Measurements from ENCODE around the gene SOX11. TPM values are rescaled to one million over a fixed set of nuclear protein-coding genes. Genes with fewer than 3 reads are reported as not detected.

Gene SOX11
- polyA plus RNA-seq, 1 donor from 2014 or later = 146 TPM

- Histone ChIP-seq H3K4me3 (ENCODE audit: low read length) (peak overlapping the region; percentile 95), H2AFZ (ENCODE audit: low read depth, low read length) (peak overlapping the region; percentile 34), H4K20me1 (ENCODE audit: insufficient read depth) (peaks cover 31% of the 10 kb centered on the region), H3K36me3 (ENCODE audit: insufficient read depth, low read length) (peaks cover 9% of the 10 kb centered on the region), H3F3A (ENCODE audit: insufficient read depth, low read length, poor library complexity, severe bottlenecking) (peaks cover 16% of the 10 kb centered on the region), H3K9me2 (ENCODE audit: insufficient read depth, low read length) (no peaks in the 10 kb centered on the region), H3K27ac (ENCODE audit: low read length) (peak overlapping the region; percentile 99), H3K79me2 (replicated peaks; ENCODE audit: insufficient read depth, low read length) (peaks cover 69% of the 10 kb centered on the region), H3K4me2 (ENCODE audit: low read length) (peak overlapping the region; percentile 77), H3K27me3 (ENCODE audit: insufficient read depth, low read depth, low read length) (no peaks in the 10 kb centered on the region), H3K9me3 (ENCODE audit: low read length) (no peaks in the 10 kb centered on the region), H3K9ac (ENCODE audit: low read length) (peak overlapping the region; percentile 98)
- no peak for TF ChIP-seq POLR2AphosphoS5 (IDR thresholded peaks at IDR 0.05)
- peak; percentile 6 for TF ChIP-seq TAF1 (IDR thresholded peaks at IDR 0.05; ENCODE audit: low read depth)
- TF ChIP-seq RAD21 (conservative IDR thresholded peaks at IDR 0.05) = no peak
- no peak for TF ChIP-seq EZH2 (IDR thresholded peaks at IDR 0.05; ENCODE audit: borderline replicate concordance, insufficient read depth, low read length, poor library complexity, severe bottlenecking)
- TF ChIP-seq SMC3 (conservative IDR thresholded peaks at IDR 0.05; ENCODE audit: poor library complexity) = no peak
- TF ChIP-seq, protein P1, sequence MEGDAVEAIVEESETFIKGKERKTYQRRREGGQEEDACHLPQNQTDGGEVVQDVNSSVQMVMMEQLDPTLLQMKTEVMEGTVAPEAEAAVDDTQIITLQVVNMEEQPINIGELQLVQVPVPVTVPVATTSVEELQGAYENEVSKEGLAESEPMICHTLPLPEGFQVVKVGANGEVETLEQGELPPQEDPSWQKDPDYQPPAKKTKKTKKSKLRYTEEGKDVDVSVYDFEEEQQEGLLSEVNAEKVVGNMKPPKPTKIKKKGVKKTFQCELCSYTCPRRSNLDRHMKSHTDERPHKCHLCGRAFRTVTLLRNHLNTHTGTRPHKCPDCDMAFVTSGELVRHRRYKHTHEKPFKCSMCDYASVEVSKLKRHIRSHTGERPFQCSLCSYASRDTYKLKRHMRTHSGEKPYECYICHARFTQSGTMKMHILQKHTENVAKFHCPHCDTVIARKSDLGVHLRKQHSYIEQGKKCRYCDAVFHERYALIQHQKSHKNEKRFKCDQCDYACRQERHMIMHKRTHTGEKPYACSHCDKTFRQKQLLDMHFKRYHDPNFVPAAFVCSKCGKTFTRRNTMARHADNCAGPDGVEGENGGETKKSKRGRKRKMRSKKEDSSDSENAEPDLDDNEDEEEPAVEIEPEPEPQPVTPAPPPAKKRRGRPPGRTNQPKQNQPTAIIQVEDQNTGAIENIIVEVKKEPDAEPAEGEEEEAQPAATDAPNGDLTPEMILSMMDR (IDR thresholded peaks at IDR 0.05; ENCODE audit: poor library complexity, severe bottlenecking) = no peak
- TF ChIP-seq MXI1 (conservative IDR thresholded peaks at IDR 0.05; ENCODE audit: poor library complexity, severe bottlenecking) = no peak
- no peak for TF ChIP-seq EP300 (conservative IDR thresholded peaks at IDR 0.05; ENCODE audit: poor library complexity, severe bottlenecking)
- TF ChIP-seq, protein P2, sequence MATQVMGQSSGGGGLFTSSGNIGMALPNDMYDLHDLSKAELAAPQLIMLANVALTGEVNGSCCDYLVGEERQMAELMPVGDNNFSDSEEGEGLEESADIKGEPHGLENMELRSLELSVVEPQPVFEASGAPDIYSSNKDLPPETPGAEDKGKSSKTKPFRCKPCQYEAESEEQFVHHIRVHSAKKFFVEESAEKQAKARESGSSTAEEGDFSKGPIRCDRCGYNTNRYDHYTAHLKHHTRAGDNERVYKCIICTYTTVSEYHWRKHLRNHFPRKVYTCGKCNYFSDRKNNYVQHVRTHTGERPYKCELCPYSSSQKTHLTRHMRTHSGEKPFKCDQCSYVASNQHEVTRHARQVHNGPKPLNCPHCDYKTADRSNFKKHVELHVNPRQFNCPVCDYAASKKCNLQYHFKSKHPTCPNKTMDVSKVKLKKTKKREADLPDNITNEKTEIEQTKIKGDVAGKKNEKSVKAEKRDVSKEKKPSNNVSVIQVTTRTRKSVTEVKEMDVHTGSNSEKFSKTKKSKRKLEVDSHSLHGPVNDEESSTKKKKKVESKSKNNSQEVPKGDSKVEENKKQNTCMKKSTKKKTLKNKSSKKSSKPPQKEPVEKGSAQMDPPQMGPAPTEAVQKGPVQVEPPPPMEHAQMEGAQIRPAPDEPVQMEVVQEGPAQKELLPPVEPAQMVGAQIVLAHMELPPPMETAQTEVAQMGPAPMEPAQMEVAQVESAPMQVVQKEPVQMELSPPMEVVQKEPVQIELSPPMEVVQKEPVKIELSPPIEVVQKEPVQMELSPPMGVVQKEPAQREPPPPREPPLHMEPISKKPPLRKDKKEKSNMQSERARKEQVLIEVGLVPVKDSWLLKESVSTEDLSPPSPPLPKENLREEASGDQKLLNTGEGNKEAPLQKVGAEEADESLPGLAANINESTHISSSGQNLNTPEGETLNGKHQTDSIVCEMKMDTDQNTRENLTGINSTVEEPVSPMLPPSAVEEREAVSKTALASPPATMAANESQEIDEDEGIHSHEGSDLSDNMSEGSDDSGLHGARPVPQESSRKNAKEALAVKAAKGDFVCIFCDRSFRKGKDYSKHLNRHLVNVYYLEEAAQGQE (IDR thresholded peaks at IDR 0.05; ENCODE audit: borderline replicate concordance) = peak; percentile 62
Measured at GRCh38 chr2:5690718-5691220, 1.4 kb upstream of the SOX11 start.

GRCh38 chr2:5691221-5691984, 781 bp upstream of the SOX11 start:
- TF ChIP-seq, protein P1 (IDR thresholded peaks at IDR 0.05; ENCODE audit: poor library complexity, severe bottlenecking) = peak; percentile 80
- TF ChIP-seq RAD21 (conservative IDR thresholded peaks at IDR 0.05) (peak; percentile 91), POLR2AphosphoS5 (IDR thresholded peaks at IDR 0.05) (peak; percentile 77), MXI1 (conservative IDR thresholded peaks at IDR 0.05; ENCODE audit: poor library complexity, severe bottlenecking) (no peak), SMC3 (conservative IDR thresholded peaks at IDR 0.05; ENCODE audit: poor library complexity) (peak; percentile 88), TAF1 (IDR thresholded peaks at IDR 0.05; ENCODE audit: low read depth) (no peak)
- TF ChIP-seq, protein P2 (IDR thresholded peaks at IDR 0.05; ENCODE audit: borderline replicate concordance) = peak; percentile 88
- Histone ChIP-seq H3K27ac (ENCODE audit: low read length) (peak overlapping the region; percentile 99), H3K36me3 (ENCODE audit: insufficient read depth, low read length) (peaks cover 11% of the 10 kb centered on the region), H3K4me2 (ENCODE audit: low read length) (no peak overlapping the region), H3K9ac (ENCODE audit: low read length) (peak overlapping the region; percentile 98), H3K9me3 (ENCODE audit: low read length) (no peaks in the 10 kb centered on the region), H3F3A (ENCODE audit: insufficient read depth, low read length, poor library complexity, severe bottlenecking) (peaks cover 16% of the 10 kb centered on the region), H4K20me1 (ENCODE audit: insufficient read depth) (peaks cover 37% of the 10 kb centered on the region), H2AFZ (ENCODE audit: low read depth, low read length) (peak overlapping the region; percentile 34), H3K4me3 (ENCODE audit: low read length) (peak overlapping the region; percentile 95), H3K9me2 (ENCODE audit: insufficient read depth, low read length) (no peaks in the 10 kb centered on the region), H3K27me3 (ENCODE audit: insufficient read depth, low read depth, low read length) (no peaks in the 10 kb centered on the region), H3K79me2 (replicated peaks; ENCODE audit: insufficient read depth, low read length) (peaks cover 76% of the 10 kb centered on the region)
